GM20431 (cell line): ENCODE measurements around the gene IP6K1.
"Not testable (repeated sequence)": the region's sequence is repeated elsewhere in the genome, so short reads cannot be mapped to it uniquely, and the experiment has no call there.

ENCODE experiments used
- in situ Hi-C: fragments of 300-500 bp; cut with MseI, MboI; formaldehyde crosslinking; loops from one replicate; pipeline ENCODE4 v1.15.0; 2020; ENCODE audit warnings: low sequenced_read_pairs; ENCODE audit not compliant: unreplicated experiment

IP6K1 gene

GRCh38 chr3:49772703-49773102 lies 13.6 kb downstream of the IP6K1 start:
- in situ Hi-C loops = no loop called here

- in situ Hi-C loops = no loop called here
Observed at GRCh38 chr3:49771340-49771938, 14.9 kb downstream of the IP6K1 start.

GRCh38 chr3:49769926-49770325 lies 16.4 kb downstream of the IP6K1 start:
- in situ Hi-C loops = no loop called here

DNA sequence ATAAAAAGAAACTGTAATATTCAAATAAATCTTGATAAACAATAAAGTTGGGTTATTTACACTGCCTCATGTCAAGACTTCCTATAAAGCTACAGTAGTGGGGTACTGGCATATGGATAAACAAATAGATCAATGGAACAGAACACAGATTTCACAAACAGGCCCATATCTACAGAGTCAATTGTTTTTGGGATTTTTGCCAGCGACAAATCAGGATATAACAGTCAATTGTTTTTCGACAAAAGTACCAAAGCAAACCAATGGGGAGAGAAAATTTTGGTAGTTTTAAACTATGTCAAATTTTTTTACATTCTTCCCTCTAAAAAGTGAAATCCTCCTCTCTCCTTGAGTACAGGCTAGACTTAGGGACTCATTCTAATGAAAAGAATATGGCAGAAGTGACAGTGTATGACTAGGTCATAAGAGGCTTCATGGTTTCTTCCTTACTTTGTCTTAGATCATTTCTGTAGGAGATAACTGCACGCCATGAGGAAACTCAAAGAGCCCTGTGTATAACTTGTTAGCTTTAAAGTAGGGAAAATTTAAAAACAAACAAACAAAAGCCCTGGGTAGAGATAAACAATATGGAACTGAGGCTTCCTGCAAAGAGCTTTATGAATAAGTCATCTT lies 16.9 kb downstream of the IP6K1 start:
- in situ Hi-C loops = no loop called here

DNA sequence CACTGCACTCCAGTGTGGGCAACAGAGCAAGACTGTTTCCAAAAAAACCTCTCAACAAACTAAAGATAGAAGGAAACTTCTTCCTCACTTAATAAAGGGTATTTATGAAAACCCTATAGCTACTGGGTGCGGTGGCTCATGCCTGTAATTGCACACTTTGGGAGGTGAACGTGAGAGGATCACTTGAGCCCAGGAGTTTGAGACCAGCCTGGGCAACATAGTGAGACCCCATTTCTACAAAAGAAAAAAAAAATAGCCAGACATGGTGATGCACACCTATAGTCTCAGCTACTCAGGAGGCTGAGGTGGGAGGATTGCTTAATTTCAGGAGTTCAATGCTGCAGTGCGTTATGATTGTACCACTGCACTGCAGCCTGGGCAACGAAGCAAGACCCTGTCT lies 22.4 kb downstream of the IP6K1 start:
- in situ Hi-C loops = no loop called here

DNA sequence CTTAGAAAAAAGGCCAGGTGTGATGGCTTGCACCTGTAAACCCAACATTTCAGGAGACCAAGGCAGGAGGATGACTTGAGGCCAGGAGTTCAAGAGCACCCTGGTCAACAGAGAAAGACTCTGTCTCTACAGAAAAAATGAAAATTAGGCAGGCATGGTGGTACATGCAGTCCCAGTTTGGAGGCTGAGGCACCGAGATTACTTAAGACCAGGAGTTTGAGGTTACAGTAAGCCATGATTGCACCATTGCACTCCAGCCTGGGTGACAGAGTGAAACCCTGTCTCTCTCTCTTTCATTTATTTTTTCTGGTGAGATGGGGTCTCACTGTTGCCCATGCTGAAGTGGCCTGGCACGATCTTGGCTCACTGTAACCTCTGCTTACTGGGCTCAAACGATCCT lies 24.7 kb downstream of the IP6K1 start:
- in situ Hi-C loops = no loop called here

DNA sequence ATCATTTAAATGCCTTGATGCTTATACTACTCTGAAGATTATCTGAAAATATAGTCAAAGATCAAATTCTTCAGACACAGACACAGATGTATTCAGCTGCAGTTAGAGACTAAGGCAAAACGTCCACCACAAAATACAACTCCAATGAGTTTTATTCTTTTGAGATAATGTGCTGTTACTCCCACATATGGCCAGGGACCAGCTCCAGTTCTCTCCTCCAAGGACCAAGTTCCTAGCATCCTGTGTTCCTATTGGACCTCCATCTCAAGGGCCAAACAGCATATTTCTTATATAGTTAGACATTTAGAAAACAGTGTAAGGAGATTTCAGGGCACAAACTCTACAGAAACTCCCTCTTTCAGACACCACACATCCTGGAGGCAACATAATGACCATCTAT lies 27.1 kb downstream of the IP6K1 start:
- in situ Hi-C loops = no loop called here

GRCh38 chr3:49757197-49757596 lies 29.1 kb downstream of the IP6K1 start:
- in situ Hi-C loops = no loop called here

DNA sequence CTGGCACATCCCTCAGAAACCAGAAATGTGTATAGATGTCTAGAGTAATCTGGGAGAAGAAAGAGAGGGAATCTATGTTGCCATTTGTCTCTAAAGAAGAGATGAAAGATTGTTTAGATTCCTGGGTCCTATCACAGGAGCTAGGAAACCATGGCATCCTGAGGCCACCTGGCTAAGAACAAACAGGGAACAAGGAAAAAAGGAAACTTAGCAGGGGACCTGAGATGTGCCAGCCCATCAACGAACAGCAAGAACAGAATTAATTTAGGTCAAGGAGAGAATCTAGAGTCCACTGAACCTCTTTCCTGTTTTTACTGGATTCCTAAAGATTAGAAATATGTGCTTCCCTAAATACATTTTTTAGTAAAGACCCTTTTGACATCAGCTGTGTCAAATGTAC lies 30.3 kb downstream of the IP6K1 start:
- in situ Hi-C loops = no loop called here

DNA sequence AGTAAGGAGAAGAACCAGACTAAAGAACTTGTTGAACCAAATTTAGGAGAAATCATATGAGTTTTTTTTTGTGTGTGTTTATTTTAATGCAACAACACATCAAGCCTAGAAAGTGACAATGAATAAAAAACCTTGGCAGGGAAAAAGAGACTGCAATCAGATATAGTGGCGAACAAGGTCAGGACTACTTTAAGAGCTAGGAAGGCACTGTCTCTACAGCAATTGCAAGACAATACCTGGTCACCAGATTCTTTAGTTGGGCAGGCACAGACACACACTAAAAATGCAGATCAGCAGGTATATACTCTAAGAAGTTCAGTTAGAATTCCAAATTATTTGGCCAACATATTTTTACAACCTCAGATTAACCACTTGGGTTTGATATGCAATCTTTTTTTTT lies 31.8 kb downstream of the IP6K1 start:
- in situ Hi-C loops = no loop called here

DNA sequence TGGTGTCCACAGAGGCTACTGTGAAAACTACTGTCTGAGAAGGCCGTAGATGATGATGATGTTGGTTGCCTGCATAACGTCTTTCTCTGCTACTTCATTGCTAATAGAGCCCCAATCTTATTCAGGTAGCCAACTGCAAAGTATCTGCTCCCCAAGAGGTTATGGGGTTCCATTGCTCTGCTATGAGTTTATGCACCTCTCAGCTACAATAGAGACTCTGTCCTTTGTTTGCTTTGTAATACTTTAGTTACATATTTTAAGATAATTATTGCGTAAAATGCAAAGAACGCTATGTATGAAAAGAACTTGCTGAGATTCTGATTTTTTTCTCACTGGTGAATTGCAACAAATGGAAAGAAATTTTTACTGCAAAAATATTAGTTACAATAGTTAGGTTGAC lies 34.8 kb downstream of the IP6K1 start:
- in situ Hi-C loops = no loop called here

GRCh38 chr3:49750056-49750455 lies 36.3 kb downstream of the IP6K1 start:
- in situ Hi-C loops = no loop called here

GRCh38 chr3:49748874-49749273 lies 37.5 kb downstream of the IP6K1 start:
- in situ Hi-C loops = not testable (repeated sequence)

DNA sequence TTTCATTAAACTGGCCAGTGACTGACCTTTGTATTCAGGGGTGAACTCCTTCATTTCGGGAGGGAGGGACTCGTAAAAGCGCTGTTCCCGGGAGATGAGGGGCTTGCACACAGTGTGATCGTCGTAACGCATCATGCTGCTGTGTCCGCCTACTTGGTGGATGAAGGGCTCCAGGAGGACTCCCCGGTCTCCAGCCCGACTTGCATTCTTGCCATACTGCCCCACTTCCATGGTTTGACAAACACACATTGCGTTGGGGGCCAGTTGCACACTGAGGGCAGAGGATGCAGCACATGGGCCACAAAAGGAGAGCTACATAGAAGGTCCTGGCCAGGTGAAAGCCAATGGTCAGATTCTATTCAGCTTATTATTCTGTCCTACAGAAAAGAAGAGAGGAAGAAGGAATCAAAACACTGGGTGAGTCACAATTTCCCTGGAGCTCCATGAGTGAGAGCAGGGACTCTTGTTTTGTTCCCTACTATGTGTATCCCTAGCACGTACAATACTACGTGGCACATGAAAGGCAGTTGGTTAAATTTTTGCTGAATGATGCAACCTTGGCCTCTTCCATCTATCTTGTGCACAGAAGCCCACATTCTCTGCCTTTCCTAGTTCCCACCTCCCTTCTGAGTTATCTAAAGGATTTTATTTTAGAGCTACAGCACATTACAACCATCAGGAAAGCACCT lies 38.4 kb downstream of the IP6K1 start:
- in situ Hi-C loops = no loop called here

DNA sequence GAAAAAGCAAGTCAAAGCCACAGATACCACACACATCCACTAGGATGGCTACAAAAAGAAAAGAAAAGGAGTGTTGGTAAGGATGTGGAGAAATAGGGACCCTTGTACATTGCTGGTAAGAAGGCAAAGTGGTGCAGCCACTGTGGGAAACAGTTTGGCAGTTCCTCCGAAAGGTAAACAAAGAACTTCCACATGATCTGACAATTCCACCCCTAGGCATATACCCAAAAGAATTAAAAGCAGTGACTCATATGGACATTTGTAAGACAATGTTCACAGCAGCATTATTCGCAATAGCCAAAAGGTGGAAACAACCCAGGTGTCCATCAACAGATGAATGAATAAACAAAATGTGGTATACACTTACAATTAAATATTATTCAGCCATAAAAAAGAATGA lies 40.4 kb downstream of the IP6K1 start:
- in situ Hi-C loops = no loop called here

GRCh38 chr3:49740427-49740826 lies 45.9 kb downstream of the IP6K1 start:
- in situ Hi-C loops = no loop called here

DNA sequence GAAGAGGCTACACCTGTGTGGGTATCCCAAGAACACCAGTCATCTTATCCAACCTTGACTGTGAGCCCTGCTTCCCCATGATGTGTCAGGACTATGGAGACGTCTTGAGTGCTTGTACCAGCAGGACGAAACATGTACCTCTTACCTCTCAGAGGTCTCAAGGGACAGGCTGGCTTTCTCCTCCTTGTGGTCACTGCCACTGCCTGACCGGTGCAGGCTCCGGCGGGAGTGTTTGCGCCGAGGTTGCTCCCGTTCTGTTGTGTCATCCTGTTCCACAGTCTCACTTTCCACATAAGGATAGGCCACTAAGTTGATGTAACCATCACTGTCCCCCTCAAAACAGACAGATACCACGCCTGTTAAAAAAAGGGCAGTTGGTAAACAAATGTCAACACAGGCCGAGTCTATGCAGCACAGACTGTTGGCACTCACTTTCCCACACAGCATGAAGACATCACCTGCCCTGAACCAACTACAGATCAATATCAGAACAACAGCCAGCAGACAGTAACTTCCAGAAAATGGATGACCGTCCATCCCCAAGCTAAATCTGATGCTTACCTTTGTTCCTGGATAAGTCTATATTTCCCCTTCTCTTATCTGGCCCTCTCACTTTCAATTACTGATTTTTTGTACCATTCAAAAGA lies 48.2 kb downstream of the IP6K1 start:
- in situ Hi-C loops = no loop called here

GRCh38 chr3:49734752-49735151 lies 51.6 kb downstream of the IP6K1 start:
- in situ Hi-C loops = no loop called here

GRCh38 chr3:49733551-49733950 lies 52.8 kb downstream of the IP6K1 start:
- in situ Hi-C loops = no loop called here

- in situ Hi-C loops = no loop called here
Observed at GRCh38 chr3:49732597-49732996, 53.7 kb downstream of the IP6K1 start.

DNA sequence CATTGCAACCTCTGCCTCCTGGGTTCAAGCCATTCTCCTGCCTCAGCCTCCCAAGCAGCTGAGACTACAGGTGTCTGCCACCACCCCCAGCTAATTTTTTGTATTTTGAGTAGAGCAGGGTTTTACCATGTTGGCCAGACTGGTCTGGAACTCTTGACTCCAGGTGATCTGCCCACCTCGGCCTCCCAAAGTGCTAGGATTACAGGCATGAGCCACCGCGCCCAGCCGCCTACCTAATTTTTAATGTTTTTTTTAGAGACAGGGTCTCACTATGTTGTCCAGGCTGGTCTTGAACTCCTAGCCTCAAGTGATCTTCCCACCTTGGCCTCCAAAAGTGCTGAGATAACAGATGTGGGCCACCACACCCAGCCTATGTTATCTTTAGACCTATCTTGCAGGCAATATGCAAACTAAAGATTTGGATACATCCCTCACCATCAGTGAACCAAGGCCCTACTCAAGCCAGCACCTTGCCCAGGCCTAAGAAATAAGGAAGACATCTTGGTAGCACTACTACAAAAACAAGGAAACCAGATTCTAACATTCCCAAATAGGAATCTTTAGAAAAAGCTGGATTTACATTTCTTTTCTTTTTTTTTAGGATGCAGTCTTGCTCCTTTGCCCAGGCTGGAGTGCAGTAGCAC lies 56.3 kb downstream of the IP6K1 start:
- in situ Hi-C loops = no loop called here
